ENCODE results near the gene BDH1. TPM values are rescaled to one million over a fixed set of nuclear protein-coding genes. Genes with fewer than 3 reads are reported as not detected.
A peak's percentile ranks its signal among the peaks of the same experiment; 100 is the strongest.

The BDH1 gene
- total and polyA plus RNA-seq, 2 of the 13 experiments (the other 11 are each of a cell fraction or from before 2014, with no cell fraction given), result 21.2 to 71.9 TPM

DNA sequence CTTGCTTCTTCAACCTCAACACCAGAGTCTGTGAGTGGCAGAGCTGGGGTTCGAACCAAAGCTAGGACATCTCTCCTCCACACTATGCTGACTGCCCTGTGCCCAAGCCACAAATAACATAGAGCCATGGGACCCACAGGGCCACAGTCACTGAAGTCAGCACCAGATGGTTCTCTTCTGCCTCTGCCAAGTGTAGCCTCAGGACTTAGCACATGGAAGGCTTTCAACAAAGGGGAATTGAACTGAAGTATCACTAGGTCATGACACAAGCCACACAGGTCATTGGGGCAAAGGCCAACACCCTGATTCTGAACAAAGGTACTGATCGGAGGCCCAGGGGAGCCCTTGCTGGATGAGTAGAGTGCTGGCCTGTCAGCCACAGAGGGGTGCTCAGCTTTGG, 83.6 kb downstream of the BDH1 start (continued):
- TF ChIP-seq, protein P1, sequence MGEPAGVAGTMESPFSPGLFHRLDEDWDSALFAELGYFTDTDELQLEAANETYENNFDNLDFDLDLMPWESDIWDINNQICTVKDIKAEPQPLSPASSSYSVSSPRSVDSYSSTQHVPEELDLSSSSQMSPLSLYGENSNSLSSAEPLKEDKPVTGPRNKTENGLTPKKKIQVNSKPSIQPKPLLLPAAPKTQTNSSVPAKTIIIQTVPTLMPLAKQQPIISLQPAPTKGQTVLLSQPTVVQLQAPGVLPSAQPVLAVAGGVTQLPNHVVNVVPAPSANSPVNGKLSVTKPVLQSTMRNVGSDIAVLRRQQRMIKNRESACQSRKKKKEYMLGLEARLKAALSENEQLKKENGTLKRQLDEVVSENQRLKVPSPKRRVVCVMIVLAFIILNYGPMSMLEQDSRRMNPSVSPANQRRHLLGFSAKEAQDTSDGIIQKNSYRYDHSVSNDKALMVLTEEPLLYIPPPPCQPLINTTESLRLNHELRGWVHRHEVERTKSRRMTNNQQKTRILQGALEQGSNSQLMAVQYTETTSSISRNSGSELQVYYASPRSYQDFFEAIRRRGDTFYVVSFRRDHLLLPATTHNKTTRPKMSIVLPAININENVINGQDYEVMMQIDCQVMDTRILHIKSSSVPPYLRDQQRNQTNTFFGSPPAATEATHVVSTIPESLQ (CRISPR knock-in tag; conservative IDR thresholded peaks at IDR 0.05), result no peak
- TF ChIP-seq ZNF691 (CRISPR knock-in tag; IDR thresholded peaks at IDR 0.05; ENCODE audit: borderline replicate concordance, low read depth) (no peak), ZNF460 (CRISPR knock-in tag; IDR thresholded peaks at IDR 0.05; ENCODE audit: borderline replicate concordance) (no peak), SP140L (CRISPR knock-in tag; IDR thresholded peaks at IDR 0.05; ENCODE audit: borderline replicate concordance) (no peak), ZFP41 (CRISPR knock-in tag; IDR thresholded peaks at IDR 0.05; ENCODE audit: borderline replicate concordance) (no peak), GLMP (CRISPR knock-in tag; IDR thresholded peaks at IDR 0.05; ENCODE audit: borderline replicate concordance) (no peak), ZNF121 (CRISPR knock-in tag; IDR thresholded peaks at IDR 0.05) (no peak), IKZF5 (CRISPR knock-in tag; IDR thresholded peaks at IDR 0.05) (no peak), RXRA (CRISPR knock-in tag; IDR thresholded peaks at IDR 0.05) (peak; percentile 82), SAP130 (CRISPR knock-in tag; IDR thresholded peaks at IDR 0.05; ENCODE audit: low read depth) (no peak; the same call in 1 of the 2 replicates), ZSCAN29 (CRISPR knock-in tag; conservative IDR thresholded peaks at IDR 0.05) (no peak), ZNF615 (CRISPR knock-in tag; IDR thresholded peaks at IDR 0.05; ENCODE audit: borderline replicate concordance) (no peak), FUBP1 (CRISPR knock-in tag; IDR thresholded peaks at IDR 0.05; ENCODE audit: borderline replicate concordance) (no peak), HNRNPL (IDR thresholded peaks at IDR 0.05; ENCODE audit: low read depth, low read length) (no peak), NCOA1 (CRISPR knock-in tag; IDR thresholded peaks at IDR 0.05) (no peak), LCORL (IDR thresholded peaks at IDR 0.05) (no peak), LCORL (CRISPR knock-in tag; IDR thresholded peaks at IDR 0.05) (no peak), ZNF772 (CRISPR knock-in tag; IDR thresholded peaks at IDR 0.05) (no peak)
- TF ChIP-seq, protein P2, sequence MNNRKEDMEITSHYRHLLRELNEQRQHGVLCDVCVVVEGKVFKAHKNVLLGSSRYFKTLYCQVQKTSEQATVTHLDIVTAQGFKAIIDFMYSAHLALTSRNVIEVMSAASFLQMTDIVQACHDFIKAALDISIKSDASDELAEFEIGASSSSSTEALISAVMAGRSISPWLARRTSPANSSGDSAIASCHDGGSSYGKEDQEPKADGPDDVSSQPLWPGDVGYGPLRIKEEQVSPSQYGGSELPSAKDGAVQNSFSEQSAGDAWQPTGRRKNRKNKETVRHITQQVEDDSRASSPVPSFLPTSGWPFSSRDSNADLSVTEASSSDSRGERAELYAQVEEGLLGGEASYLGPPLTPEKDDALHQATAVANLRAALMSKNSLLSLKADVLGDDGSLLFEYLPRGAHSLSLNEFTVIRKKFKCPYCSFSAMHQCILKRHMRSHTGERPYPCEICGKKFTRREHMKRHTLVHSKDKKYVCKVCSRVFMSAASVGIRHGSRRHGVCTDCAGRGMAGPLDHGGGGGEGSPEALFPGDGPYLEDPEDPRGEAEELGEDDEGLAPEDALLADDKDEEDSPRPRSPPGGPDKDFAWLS (CRISPR knock-in tag; IDR thresholded peaks at IDR 0.05; ENCODE audit: borderline replicate concordance), result no peak
